Astrocyte (in vitro differentiated cells and primary cell): Measurements from ENCODE around the gene PXMP4. TPM values are rescaled to one million over a fixed set of nuclear protein-coding genes. Genes with fewer than 3 reads are reported as not detected.

Source experiments
- DNase-seq: peaks from one replicate; pipeline ENCODE4 v3.0.0-alpha.2; 2010; ENCODE audit warnings: low read depth
- FAIRE-seq: peaks from 2 replicates; lab custom pipeline; 2011; peaks lifted over from hg19 to GRCh38; lab: Jason Lieb, UNC
- H2AFZ ChIP-seq: 2 replicates; pipeline ENCODE4 v1.6.0; 2012; ENCODE audit warnings: low read depth, low read length, inconsistent platforms
- H3K27ac ChIP-seq: 2 replicates; pipeline ENCODE4 v1.5.1; 2011; ENCODE audit warnings: low read depth, low read length, inconsistent platforms
- H3K27me3 ChIP-seq: 2 replicates; pipeline ENCODE4 v1.6.0; 2011; ENCODE audit warnings: low read length, inconsistent platforms; ENCODE audit not compliant: insufficient read depth
- H3K36me3 ChIP-seq: 2 replicates; pipeline ENCODE4 v1.5.1; 2011; ENCODE audit warnings: low read length, inconsistent platforms; ENCODE audit not compliant: insufficient read depth
- H3K4me1 ChIP-seq: 2 replicates; pipeline ENCODE4 v1.5.1; 2011; ENCODE audit warnings: low read length, inconsistent platforms; ENCODE audit not compliant: insufficient read depth
- H3K4me2 ChIP-seq: 2 replicates; pipeline ENCODE4 v1.6.0; 2012; ENCODE audit warnings: low read length, inconsistent platforms
- H3K4me3 ChIP-seq: 2 replicates; pipeline ENCODE4 v1.5.1; 2011; ENCODE audit warnings: low read depth, mild to moderate bottlenecking, low read length, inconsistent platforms; ENCODE audit not compliant: insufficient read depth
- H3K79me2 ChIP-seq: 2 replicates; pipeline ENCODE4 v1.6.0; 2012; ENCODE audit warnings: mild to moderate bottlenecking, low read length, inconsistent platforms; ENCODE audit not compliant: insufficient read depth
- H3K9ac ChIP-seq: 2 replicates; pipeline ENCODE4 v1.6.0; 2012; ENCODE audit warnings: mild to moderate bottlenecking, low read length, inconsistent platforms
- H3K9me3 ChIP-seq: 2 replicates; pipeline ENCODE4 v1.5.1; 2012; ENCODE audit warnings: low read depth, mild to moderate bottlenecking, low read length, inconsistent platforms; ENCODE audit not compliant: insufficient read depth
- H4K20me1 ChIP-seq: 2 replicates; pipeline ENCODE4 v1.6.0; 2012; ENCODE audit warnings: low read length, inconsistent platforms; ENCODE audit not compliant: insufficient read depth
- H3K27ac Mint-ChIP-seq: one replicate; pipeline ENCODE4 v1.8.0; 2021; ENCODE audit warnings: mild to moderate bottlenecking, mixed read lengths; ENCODE audit not compliant: unreplicated experiment
- H3K27me3 Mint-ChIP-seq: one replicate; pipeline ENCODE4 v1.8.0; 2021; ENCODE audit warnings: low read depth, mixed read lengths; ENCODE audit not compliant: unreplicated experiment
- H3K36me3 Mint-ChIP-seq: one replicate; pipeline ENCODE4 v1.8.0; 2021; ENCODE audit warnings: low read depth, mixed read lengths; ENCODE audit not compliant: unreplicated experiment
- H3K4me1 Mint-ChIP-seq: one replicate; pipeline ENCODE4 v1.8.0; 2021; ENCODE audit warnings: low read depth, mixed read lengths; ENCODE audit not compliant: unreplicated experiment
- H3K4me3 Mint-ChIP-seq: one replicate; pipeline ENCODE4 v1.8.0; 2021; ENCODE audit warnings: mild to moderate bottlenecking, moderate library complexity, mixed read lengths; ENCODE audit not compliant: unreplicated experiment
- H3K9me3 Mint-ChIP-seq: one replicate; pipeline ENCODE4 v1.8.0; 2021; ENCODE audit warnings: mild to moderate bottlenecking, mixed read lengths; ENCODE audit not compliant: unreplicated experiment
- CTCF ChIP-seq: IDR thresholded peaks from 2 replicates; pipeline ENCODE4 v1.5.1; 2011; ENCODE audit warnings: low read depth, mild to moderate bottlenecking, inconsistent platforms, low read length, moderate library complexity; ENCODE audit not compliant: insufficient read depth
- EZH2 ChIP-seq: IDR thresholded peaks from 2 replicates; pipeline ENCODE4 v1.6.1; 2012; ENCODE audit warnings: mild to moderate bottlenecking, low read length, inconsistent platforms; ENCODE audit not compliant: insufficient read depth
- total RNA-seq: library from RNA; stranded (reverse); gene quantifications from 2 replicates; pipeline ENCODE4 v1.2.1, GENCODE V29; 2021

PXMP4 gene
- total RNA-seq, 1 donor from 2014 or later: 1.1 TPM

DNA sequence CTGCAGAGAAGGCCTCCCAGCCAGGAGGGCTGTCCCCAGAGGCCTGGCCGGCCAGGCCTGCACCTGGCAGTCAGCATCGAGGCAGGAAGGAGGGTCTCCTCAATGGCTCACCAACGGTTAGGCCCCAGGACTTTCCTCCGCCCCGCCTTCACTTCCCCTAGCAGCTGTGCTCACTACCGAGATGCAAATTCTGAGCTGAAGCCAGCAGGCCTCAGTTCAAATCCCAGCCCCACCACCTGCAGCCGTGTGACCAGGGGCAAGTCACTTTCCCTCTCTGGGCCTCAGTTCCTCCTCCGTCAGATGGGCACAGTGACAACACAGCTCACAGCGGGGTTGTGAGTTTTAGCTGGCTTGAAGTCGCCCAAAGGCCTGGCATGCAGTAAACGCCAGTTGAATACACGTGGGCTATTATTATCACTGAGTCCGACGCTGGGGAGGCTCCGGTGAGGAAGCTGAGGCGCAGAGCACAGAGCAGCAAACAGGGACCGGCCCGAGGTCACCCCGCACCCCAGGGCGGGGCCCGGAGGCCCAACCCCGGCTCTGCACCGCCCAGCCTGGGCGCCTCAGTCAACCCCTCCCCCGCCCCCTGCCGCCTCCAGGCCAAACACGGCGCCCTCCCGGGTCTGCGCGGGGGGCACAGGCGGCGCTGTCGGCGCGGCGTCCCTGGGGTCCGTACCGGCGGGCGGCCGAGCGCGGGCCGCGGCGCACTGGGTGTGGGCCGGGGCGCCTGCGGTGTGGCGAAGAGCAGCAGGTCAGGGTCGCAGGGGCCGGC is 34.6 kb downstream of the PXMP4 start:
- peaks cover 7% of the 10 kb centered on the region for H3K4me1 Mint-ChIP-seq
- DNase-seq: no peak
- peaks cover 23% of the 10 kb centered on the region for H4K20me1 ChIP-seq

DNA sequence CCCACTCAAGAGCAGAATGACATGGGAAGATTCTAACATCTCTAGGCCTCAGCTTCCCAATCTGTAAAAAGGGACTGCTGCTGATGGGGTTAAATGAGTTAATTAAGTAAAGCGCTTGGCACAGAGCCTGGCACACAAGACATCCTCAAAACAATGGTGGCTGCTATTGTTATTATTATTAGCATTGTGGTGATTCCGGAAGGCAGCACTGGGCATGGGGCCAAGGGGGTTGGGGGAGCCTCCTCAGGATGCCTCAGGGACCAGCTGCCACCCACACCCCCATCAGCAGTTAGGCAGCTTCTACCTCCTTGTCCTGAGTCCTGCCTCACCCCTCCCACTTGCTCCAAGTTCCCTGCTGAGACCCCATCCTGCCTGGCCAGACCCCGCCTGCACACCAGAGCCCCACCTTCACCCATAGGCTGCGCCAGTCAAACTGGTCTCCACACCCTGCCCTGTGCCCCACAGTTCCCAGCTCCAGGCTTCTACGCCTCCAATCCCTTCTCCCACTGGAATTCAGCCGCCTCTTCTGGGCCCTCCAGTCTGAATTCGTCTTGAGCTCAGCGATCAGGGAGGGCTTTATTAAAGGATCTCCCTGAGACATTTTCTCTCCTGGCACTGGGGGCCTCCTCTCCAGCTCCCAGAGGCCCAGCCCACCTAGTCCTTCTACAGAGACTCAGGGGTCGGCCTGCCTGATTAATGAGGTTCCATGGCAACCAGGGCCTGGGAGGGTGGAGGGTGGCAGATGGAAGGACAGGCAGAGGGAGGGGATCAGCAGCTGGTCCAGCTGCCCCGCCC is 35.4 kb downstream of the PXMP4 start:
- FAIRE-seq: no peak
- Histone ChIP-seq H2AFZ (no peak overlapping the region), H3K4me1 (peaks cover 19% of the 10 kb centered on the region), H3K27me3 (no peaks in the 10 kb centered on the region), H3K9me3 (no peaks in the 10 kb centered on the region), H3K36me3 (no peaks in the 10 kb centered on the region), H4K20me1 (peaks cover 28% of the 10 kb centered on the region), H3K79me2 (peaks cover 10% of the 10 kb centered on the region), H3K4me2 (peak overlapping the region; percentile 85), H3K9ac (peak overlapping the region; percentile 65), H3K4me3 (peak overlapping the region; percentile 53), H3K27ac (no peak overlapping the region)
- no peaks in the 10 kb centered on the region for H3K36me3 Mint-ChIP-seq
- H3K4me1 Mint-ChIP-seq: peaks cover 1% of the 10 kb centered on the region
- DNase-seq: no peak
- peaks cover 7% of the 10 kb centered on the region for H3K27me3 Mint-ChIP-seq
- no peak for TF ChIP-seq CTCF
- TF ChIP-seq EZH2: no peak
- H3K4me3 Mint-ChIP-seq: peak overlapping the region; percentile 66
- H3K27ac Mint-ChIP-seq: no peak overlapping the region
- H3K9me3 Mint-ChIP-seq: no peaks in the 10 kb centered on the region

More for the DNA sequence above, 34.6 kb downstream of the PXMP4 start:
- Mint-ChIP-seq H3K27ac (no peak overlapping the region), H3K9me3 (no peaks in the 10 kb centered on the region), H3K27me3 (peaks cover 7% of the 10 kb centered on the region), H3K4me3 (peak overlapping the region; percentile 75), H3K36me3 (no peaks in the 10 kb centered on the region)
- peaks cover 22% of the 10 kb centered on the region for H3K4me1 ChIP-seq
- peak overlapping the region; percentile 53 for H3K4me3 ChIP-seq
- peaks cover 10% of the 10 kb centered on the region for H3K79me2 ChIP-seq
- H3K27me3 ChIP-seq: no peaks in the 10 kb centered on the region
- peak overlapping the region; percentile 42 for H2AFZ ChIP-seq
- peak overlapping the region; percentile 65 for H3K9ac ChIP-seq
- no peak for TF ChIP-seq EZH2
- no peak for TF ChIP-seq CTCF
- no peaks in the 10 kb centered on the region for H3K9me3 ChIP-seq
- H3K27ac ChIP-seq: no peak overlapping the region
- H3K4me2 ChIP-seq: peak overlapping the region; percentile 85
- no peaks in the 10 kb centered on the region for H3K36me3 ChIP-seq
- FAIRE-seq: no peak
